Measurements from ENCODE around the gene CCND2.

CCND2 gene

GRCh38 chr12:4287325-4288211 is 14.0 kb downstream of the CCND2 start:
- Mint-ChIP-seq H3K27ac (peak overlapping the region; percentile 66), H3K4me3 (peak overlapping the region; percentile 11), H3K4me1 (ENCODE audit: low read depth) (peaks cover 69% of the 10 kb centered on the region), H3K9me3 (no peaks in the 10 kb centered on the region), H3K36me3 (ENCODE audit: low read depth) (peaks cover 82% of the 10 kb centered on the region), H3K27me3 (ENCODE audit: low read depth) (no peaks in the 10 kb centered on the region)

- peaks cover 85% of the 10 kb centered on the region for H3K36me3 Mint-ChIP-seq (ENCODE audit: low read depth)
- peaks cover 71% of the 10 kb centered on the region for H3K4me1 Mint-ChIP-seq (ENCODE audit: low read depth)
- peak overlapping the region; percentile 64 for H3K27ac Mint-ChIP-seq
- H3K9me3 Mint-ChIP-seq, result no peaks in the 10 kb centered on the region
- H3K27me3 Mint-ChIP-seq (ENCODE audit: low read depth), result no peaks in the 10 kb centered on the region
- H3K4me3 Mint-ChIP-seq, result peak overlapping the region; percentile 55
Measured at GRCh38 chr12:4288296-4289131, 15.0 kb downstream of the CCND2 start.

GRCh38 chr12:4289231-4289878 is 15.8 kb downstream of the CCND2 start:
- no peaks in the 10 kb centered on the region for H3K27me3 Mint-ChIP-seq (ENCODE audit: low read depth)
- peaks cover 70% of the 10 kb centered on the region for H3K4me1 Mint-ChIP-seq (ENCODE audit: low read depth)
- peak overlapping the region; percentile 55 for H3K4me3 Mint-ChIP-seq
- H3K36me3 Mint-ChIP-seq (ENCODE audit: low read depth), result peaks cover 84% of the 10 kb centered on the region
- H3K9me3 Mint-ChIP-seq, result no peaks in the 10 kb centered on the region
- no peak overlapping the region for H3K27ac Mint-ChIP-seq

GRCh38 chr12:4289998-4290790 is 16.6 kb downstream of the CCND2 start:
- peaks cover 86% of the 10 kb centered on the region for H3K36me3 Mint-ChIP-seq (ENCODE audit: low read depth)
- no peaks in the 10 kb centered on the region for H3K9me3 Mint-ChIP-seq
- H3K27ac Mint-ChIP-seq, result peak overlapping the region; percentile 55
- no peak overlapping the region for H3K4me3 Mint-ChIP-seq
- H3K27me3 Mint-ChIP-seq (ENCODE audit: low read depth), result no peaks in the 10 kb centered on the region
- peaks cover 72% of the 10 kb centered on the region for H3K4me1 Mint-ChIP-seq (ENCODE audit: low read depth)

GRCh38 chr12:4292341-4293073 is 18.9 kb downstream of the CCND2 start:
- peaks cover 63% of the 10 kb centered on the region for H3K4me1 Mint-ChIP-seq (ENCODE audit: low read depth)
- H3K4me3 Mint-ChIP-seq, result peak overlapping the region; percentile 1
- no peaks in the 10 kb centered on the region for H3K27me3 Mint-ChIP-seq (ENCODE audit: low read depth)
- peak overlapping the region; percentile 50 for H3K27ac Mint-ChIP-seq
- H3K36me3 Mint-ChIP-seq (ENCODE audit: low read depth), result peaks cover 78% of the 10 kb centered on the region
- no peaks in the 10 kb centered on the region for H3K9me3 Mint-ChIP-seq

- peak overlapping the region; percentile 65 for H3K4me3 Mint-ChIP-seq
- H3K27ac Mint-ChIP-seq, result peak overlapping the region; percentile 84
- H3K4me1 Mint-ChIP-seq (ENCODE audit: low read depth), result peaks cover 59% of the 10 kb centered on the region
- no peaks in the 10 kb centered on the region for H3K9me3 Mint-ChIP-seq
- H3K36me3 Mint-ChIP-seq (ENCODE audit: low read depth), result peaks cover 78% of the 10 kb centered on the region
- no peaks in the 10 kb centered on the region for H3K27me3 Mint-ChIP-seq (ENCODE audit: low read depth)
Measured at GRCh38 chr12:4293299-4293965, 19.9 kb downstream of the CCND2 start.

GRCh38 chr12:4293966-4294505 is 20.5 kb downstream of the CCND2 start:
- peaks cover 76% of the 10 kb centered on the region for H3K36me3 Mint-ChIP-seq (ENCODE audit: low read depth)
- H3K4me3 Mint-ChIP-seq, result peak overlapping the region; percentile 65
- peak overlapping the region; percentile 84 for H3K27ac Mint-ChIP-seq
- no peaks in the 10 kb centered on the region for H3K9me3 Mint-ChIP-seq
- no peaks in the 10 kb centered on the region for H3K27me3 Mint-ChIP-seq (ENCODE audit: low read depth)
- H3K4me1 Mint-ChIP-seq (ENCODE audit: low read depth), result peaks cover 54% of the 10 kb centered on the region

GRCh38 chr12:4296751-4297150 is 23.2 kb downstream of the CCND2 start:
- Mint-ChIP-seq H3K4me3 (no peak overlapping the region), H3K36me3 (ENCODE audit: low read depth) (peaks cover 76% of the 10 kb centered on the region), H3K27me3 (ENCODE audit: low read depth) (no peaks in the 10 kb centered on the region), H3K27ac (peak overlapping the region; percentile 17), H3K4me1 (ENCODE audit: low read depth) (peaks cover 56% of the 10 kb centered on the region), H3K9me3 (no peaks in the 10 kb centered on the region)

GRCh38 chr12:4297617-4298016 is 24.1 kb downstream of the CCND2 start:
- H3K4me3 Mint-ChIP-seq, result no peak overlapping the region
- peaks cover 76% of the 10 kb centered on the region for H3K36me3 Mint-ChIP-seq (ENCODE audit: low read depth)
- peaks cover 55% of the 10 kb centered on the region for H3K4me1 Mint-ChIP-seq (ENCODE audit: low read depth)
- H3K27me3 Mint-ChIP-seq (ENCODE audit: low read depth), result no peaks in the 10 kb centered on the region
- H3K9me3 Mint-ChIP-seq, result no peaks in the 10 kb centered on the region
- H3K27ac Mint-ChIP-seq, result peak overlapping the region; percentile 11

- H3K27me3 Mint-ChIP-seq (ENCODE audit: low read depth), result no peaks in the 10 kb centered on the region
- no peak overlapping the region for H3K4me3 Mint-ChIP-seq
- H3K36me3 Mint-ChIP-seq (ENCODE audit: low read depth), result peaks cover 78% of the 10 kb centered on the region
- H3K4me1 Mint-ChIP-seq (ENCODE audit: low read depth), result peaks cover 35% of the 10 kb centered on the region
- no peaks in the 10 kb centered on the region for H3K9me3 Mint-ChIP-seq
- no peak overlapping the region for H3K27ac Mint-ChIP-seq
Measured at GRCh38 chr12:4300883-4301282, 27.3 kb downstream of the CCND2 start.

- H3K36me3 Mint-ChIP-seq (ENCODE audit: low read depth), result peaks cover 74% of the 10 kb centered on the region
- H3K9me3 Mint-ChIP-seq, result no peaks in the 10 kb centered on the region
- H3K27me3 Mint-ChIP-seq (ENCODE audit: low read depth), result no peaks in the 10 kb centered on the region
- no peak overlapping the region for H3K4me3 Mint-ChIP-seq
- no peak overlapping the region for H3K27ac Mint-ChIP-seq
- peaks cover 32% of the 10 kb centered on the region for H3K4me1 Mint-ChIP-seq (ENCODE audit: low read depth)
Measured at GRCh38 chr12:4301932-4302501, 28.5 kb downstream of the CCND2 start.

GRCh38 chr12:4302881-4303280 is 29.3 kb downstream of the CCND2 start:
- Mint-ChIP-seq H3K36me3 (ENCODE audit: low read depth) (peaks cover 77% of the 10 kb centered on the region), H3K4me3 (no peak overlapping the region), H3K9me3 (no peaks in the 10 kb centered on the region), H3K27me3 (ENCODE audit: low read depth) (no peaks in the 10 kb centered on the region), H3K4me1 (ENCODE audit: low read depth) (peaks cover 31% of the 10 kb centered on the region), H3K27ac (no peak overlapping the region)

All from T-helper 1 cell treated with Interleukin-12 subunit alpha and Interleukin-12 subunit beta and Interleukin-4 antibody, amounts not matched to agents 30 μg/mL and 1 μg/mL, for 36 hours (primary cell).